ENCODE measurements around the gene AGPAT4. TPM values are rescaled to one million over a fixed set of nuclear protein-coding genes. Genes with fewer than 3 reads are reported as not detected.

The AGPAT4 gene
- total RNA-seq, 2 donors from 2014 or later = 17.0 to 23.8 TPM

DNA sequence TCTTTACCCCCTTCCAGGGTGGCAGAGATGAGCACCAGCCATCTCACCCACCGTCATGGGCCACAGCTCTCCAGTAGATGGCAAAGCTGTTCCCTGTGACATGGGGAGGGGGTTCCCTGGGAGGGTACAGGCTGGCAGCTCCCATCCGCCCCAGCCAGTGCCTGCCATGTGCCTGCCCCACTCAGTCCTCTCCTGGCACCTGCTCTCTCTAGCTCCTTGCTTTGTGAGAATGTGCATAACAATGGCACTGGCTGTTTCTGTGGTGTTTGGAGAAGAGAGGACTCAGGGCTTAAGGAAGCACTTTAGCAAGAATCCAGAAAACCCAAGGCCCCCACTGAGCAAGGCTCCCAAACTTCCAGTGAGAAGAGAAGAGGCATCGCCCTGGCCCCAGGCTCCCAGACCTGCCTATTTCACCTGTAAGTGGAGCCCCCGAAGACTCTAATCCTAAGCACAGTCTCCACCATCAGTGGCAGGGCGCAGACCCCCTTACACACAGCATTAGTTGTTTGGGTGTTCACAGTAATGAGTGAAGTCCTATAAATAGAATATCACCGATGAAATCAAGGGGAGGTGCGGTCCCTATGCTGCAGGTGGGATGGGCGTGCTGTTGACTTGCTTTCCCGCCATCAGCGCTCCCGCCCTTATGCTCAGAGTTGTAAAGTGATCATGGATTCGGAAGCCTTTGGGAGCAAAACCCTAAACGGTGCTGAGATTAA lies 110.2 kb downstream of the AGPAT4 start:
- Histone ChIP-seq H3K4me3 (no peak overlapping the region), H3K27ac (no peak overlapping the region), H3K9me3 (no peaks in the 10 kb centered on the region), H3K36me3 (peaks cover 9% of the 10 kb centered on the region), H3K4me1 (ENCODE audit: control insufficient read depth in 1 of 2, low read depth in 2 of 2) (peaks cover 6 to 26% of the 10 kb centered on the region in 2 donors), H3K27me3 (replicated peaks; ENCODE audit: insufficient read depth) (no peaks in the 10 kb centered on the region)
- DNase-seq (ENCODE audit: low spot score) (no peak), ATAC-seq (ENCODE audit: insufficient number of reproducible peaks, low FRiP score, low read depth) (no peak)
- TF ChIP-seq, protein P1, sequence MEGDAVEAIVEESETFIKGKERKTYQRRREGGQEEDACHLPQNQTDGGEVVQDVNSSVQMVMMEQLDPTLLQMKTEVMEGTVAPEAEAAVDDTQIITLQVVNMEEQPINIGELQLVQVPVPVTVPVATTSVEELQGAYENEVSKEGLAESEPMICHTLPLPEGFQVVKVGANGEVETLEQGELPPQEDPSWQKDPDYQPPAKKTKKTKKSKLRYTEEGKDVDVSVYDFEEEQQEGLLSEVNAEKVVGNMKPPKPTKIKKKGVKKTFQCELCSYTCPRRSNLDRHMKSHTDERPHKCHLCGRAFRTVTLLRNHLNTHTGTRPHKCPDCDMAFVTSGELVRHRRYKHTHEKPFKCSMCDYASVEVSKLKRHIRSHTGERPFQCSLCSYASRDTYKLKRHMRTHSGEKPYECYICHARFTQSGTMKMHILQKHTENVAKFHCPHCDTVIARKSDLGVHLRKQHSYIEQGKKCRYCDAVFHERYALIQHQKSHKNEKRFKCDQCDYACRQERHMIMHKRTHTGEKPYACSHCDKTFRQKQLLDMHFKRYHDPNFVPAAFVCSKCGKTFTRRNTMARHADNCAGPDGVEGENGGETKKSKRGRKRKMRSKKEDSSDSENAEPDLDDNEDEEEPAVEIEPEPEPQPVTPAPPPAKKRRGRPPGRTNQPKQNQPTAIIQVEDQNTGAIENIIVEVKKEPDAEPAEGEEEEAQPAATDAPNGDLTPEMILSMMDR (IDR thresholded peaks at IDR 0.05) = no peak

DNA sequence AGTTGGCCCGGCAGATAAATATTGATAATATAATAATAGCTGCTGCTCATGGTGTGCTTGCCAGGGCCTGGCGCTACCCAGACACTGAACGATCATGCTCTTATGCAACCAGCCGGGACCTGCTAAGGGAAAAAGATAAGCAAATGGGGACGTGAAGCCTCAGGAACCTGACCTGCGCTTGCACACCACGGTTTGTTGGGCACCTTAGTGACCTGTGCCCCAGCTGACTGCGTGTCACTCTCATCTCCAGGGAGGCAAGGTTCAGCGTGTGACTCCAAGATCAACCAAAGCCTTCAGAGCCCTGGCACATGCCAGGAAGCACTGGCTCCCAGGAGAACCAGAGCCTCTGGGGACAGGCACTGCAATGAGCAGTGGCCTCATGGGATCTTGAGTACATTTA lies 111.1 kb downstream of the AGPAT4 start:
- no peaks in the 10 kb centered on the region for H3K27me3 ChIP-seq (replicated peaks; ENCODE audit: insufficient read depth)
- no peak overlapping the region for H3K27ac ChIP-seq
- TF ChIP-seq, protein P1 (IDR thresholded peaks at IDR 0.05) = no peak
- H3K4me3 ChIP-seq = no peak overlapping the region
- H3K9me3 ChIP-seq = no peaks in the 10 kb centered on the region
- ATAC-seq (ENCODE audit: insufficient number of reproducible peaks, low FRiP score, low read depth) = no peak
- DNase-seq (ENCODE audit: low spot score) = no peak
- peaks cover 6 to 26% of the 10 kb centered on the region in 2 donors for H3K4me1 ChIP-seq (ENCODE audit: control insufficient read depth in 1 of 2, low read depth in 2 of 2)
- H3K36me3 ChIP-seq = peaks cover 9% of the 10 kb centered on the region

DNA sequence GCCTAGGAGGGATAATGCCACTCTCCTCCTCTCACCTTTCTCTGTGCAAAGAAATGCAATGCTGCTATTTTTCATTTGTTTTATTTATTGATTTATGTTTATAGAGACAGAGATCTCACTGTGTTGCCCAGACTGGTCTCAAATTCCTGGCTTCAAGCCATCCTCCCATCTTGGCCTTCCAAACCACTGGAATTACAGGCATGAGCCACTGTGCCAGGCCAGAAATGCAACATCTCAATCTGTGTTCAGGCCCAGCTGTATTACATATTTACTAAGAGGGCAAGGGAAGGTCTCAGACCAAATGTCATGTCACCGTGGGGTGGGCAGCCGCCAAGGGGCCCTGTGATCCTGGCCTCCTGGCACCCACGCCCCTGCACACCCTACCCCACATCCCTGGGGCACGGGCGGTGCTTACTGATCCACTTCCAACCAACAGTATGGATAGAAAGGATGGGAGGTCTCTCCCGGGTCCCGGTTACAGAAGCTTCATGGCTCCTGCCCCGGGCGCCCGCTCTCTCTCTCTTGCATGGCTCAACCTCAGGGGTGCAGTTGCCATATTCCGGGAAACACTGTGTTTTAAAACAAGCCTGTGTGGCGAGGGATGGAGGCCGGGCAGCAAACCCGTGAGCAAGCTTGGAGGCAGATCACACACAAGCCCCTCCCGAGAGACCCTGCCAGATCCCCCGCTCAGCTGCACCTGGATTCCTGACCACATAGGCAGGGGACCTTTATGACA lies 111.8 kb downstream of the AGPAT4 start:
- no peak for DNase-seq (ENCODE audit: low spot score)

DNA sequence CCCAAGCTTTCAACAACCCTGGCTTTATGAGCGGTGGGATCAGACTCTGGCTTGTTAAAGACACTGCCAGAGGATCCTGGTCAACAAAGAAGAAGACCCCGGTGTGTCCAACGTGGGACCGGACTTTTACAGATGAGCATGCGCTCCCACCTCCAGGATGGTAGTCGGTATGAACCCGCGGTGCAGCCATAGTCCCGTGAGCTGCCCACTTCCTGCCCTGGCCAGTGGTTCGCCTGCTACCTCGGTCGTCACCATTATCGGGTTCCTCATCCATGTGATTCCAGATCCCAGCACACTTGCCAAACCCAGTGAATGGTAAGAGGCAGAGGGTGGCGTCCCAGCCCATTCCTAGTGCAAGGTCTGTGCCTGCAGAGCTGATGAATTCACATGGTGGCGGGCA lies 112.7 kb downstream of the AGPAT4 start:
- peaks cover 9% of the 10 kb centered on the region for H3K36me3 ChIP-seq
- H3K27ac ChIP-seq = no peak overlapping the region
- ATAC-seq (ENCODE audit: insufficient number of reproducible peaks, low FRiP score, low read depth) (no peak), DNase-seq (ENCODE audit: low spot score) (no peak)
- no peaks in the 10 kb centered on the region for H3K9me3 ChIP-seq
- TF ChIP-seq, protein P1 (IDR thresholded peaks at IDR 0.05) = no peak
- no peaks in the 10 kb centered on the region for H3K27me3 ChIP-seq (replicated peaks; ENCODE audit: insufficient read depth)
- H3K4me1 ChIP-seq (ENCODE audit: control insufficient read depth in 1 of 2, low read depth in 2 of 2) = peaks cover 6 to 26% of the 10 kb centered on the region in 2 donors
- no peak overlapping the region for H3K4me3 ChIP-seq

More for the DNA sequence above, 111.8 kb downstream of the AGPAT4 start:
- Histone ChIP-seq H3K9me3 (no peaks in the 10 kb centered on the region), H3K27me3 (replicated peaks; ENCODE audit: insufficient read depth) (no peaks in the 10 kb centered on the region), H3K4me1 (ENCODE audit: control insufficient read depth in 1 of 2, low read depth in 2 of 2) (peaks cover 6 to 26% of the 10 kb centered on the region in 2 donors), H3K4me3 (no peak overlapping the region), H3K27ac (no peak overlapping the region), H3K36me3 (peaks cover 9% of the 10 kb centered on the region)
- no peak for ATAC-seq (ENCODE audit: insufficient number of reproducible peaks, low FRiP score, low read depth)
- TF ChIP-seq, protein P1 (IDR thresholded peaks at IDR 0.05) = no peak

- no peaks in the 10 kb centered on the region for H3K9me3 ChIP-seq
- H3K27me3 ChIP-seq (replicated peaks; ENCODE audit: insufficient read depth) = no peaks in the 10 kb centered on the region
- H3K27ac ChIP-seq = no peak overlapping the region
- H3K36me3 ChIP-seq = no peaks in the 10 kb centered on the region
- ATAC-seq (ENCODE audit: insufficient number of reproducible peaks, low FRiP score, low read depth) = no peak
- no peak for DNase-seq (ENCODE audit: low spot score)
- TF ChIP-seq, protein P1 (IDR thresholded peaks at IDR 0.05) = no peak
- no peaks in the 10 kb centered on the region for H3K4me1 ChIP-seq (ENCODE audit: control insufficient read depth in 1 of 2, low read depth in 2 of 2)
- no peak overlapping the region for H3K4me3 ChIP-seq
Measured at GRCh38 chr6:161154796-161155335, 119.0 kb downstream of the AGPAT4 start.

All from thoracic aorta (tissue), 2 donors.